ENCODE data around the gene CDKN2A.

The CDKN2A gene

GRCh38 chr9:21976334-21976875, 17.8 kb downstream of the CDKN2A start:
- Histone ChIP-seq H3K4me3 (ENCODE audit: low read depth, low read length) (peak overlapping the region; percentile 57; the same call in 1 of the 2 replicates), H3K9ac (ENCODE audit: low read length) (no peak overlapping the region), H3K27ac (ENCODE audit: low read depth, low read length) (no peak overlapping the region), H3K4me1 (ENCODE audit: control insufficient read depth, insufficient read depth, low read length) (0 out of 2 replicates have a peak, but pooled peaks cover 7% of the 10 kb centered on the region), H3K36me3 (ENCODE audit: control insufficient read depth, insufficient read depth, low read length) (no peaks in the 10 kb centered on the region), H3K9me3 (ENCODE audit: control insufficient read depth, insufficient read depth, low read depth, low read length) (no peaks in the 10 kb centered on the region), H3K27me3 (ENCODE audit: control insufficient read depth, insufficient read depth, low read length) (peaks cover 96% of the 10 kb centered on the region)

- Histone ChIP-seq H3K27me3 (ENCODE audit: control insufficient read depth, insufficient read depth, low read length) (peaks cover 100% of the 10 kb centered on the region), H3K36me3 (ENCODE audit: control insufficient read depth, insufficient read depth, low read length) (no peaks in the 10 kb centered on the region), H3K4me1 (ENCODE audit: control insufficient read depth, insufficient read depth, low read length) (peaks cover 17% of the 10 kb centered on the region; the same call in 1 of the 2 replicates), H3K27ac (ENCODE audit: low read depth, low read length) (no peak overlapping the region), H3K9me3 (ENCODE audit: control insufficient read depth, insufficient read depth, low read depth, low read length) (no peaks in the 10 kb centered on the region), H3K4me3 (ENCODE audit: low read depth, low read length) (peak overlapping the region; percentile 57), H3K9ac (ENCODE audit: low read length) (peak overlapping the region; percentile 6)
Measured at GRCh38 chr9:21974722-21975409, 19.3 kb downstream of the CDKN2A start.

- H3K27ac ChIP-seq (ENCODE audit: low read depth, low read length), result no peak overlapping the region
- peak overlapping the region; percentile 57 for H3K4me3 ChIP-seq (ENCODE audit: low read depth, low read length)
- H3K9ac ChIP-seq (ENCODE audit: low read length), result peak overlapping the region; percentile 6
- H3K9me3 ChIP-seq (ENCODE audit: control insufficient read depth, insufficient read depth, low read depth, low read length), result no peaks in the 10 kb centered on the region
- no peaks in the 10 kb centered on the region for H3K36me3 ChIP-seq (ENCODE audit: control insufficient read depth, insufficient read depth, low read length)
- H3K4me1 ChIP-seq (ENCODE audit: control insufficient read depth, insufficient read depth, low read length), result peaks cover 19% of the 10 kb centered on the region; the same call in 1 of the 2 replicates
- H3K27me3 ChIP-seq (ENCODE audit: control insufficient read depth, insufficient read depth, low read length), result peaks cover 100% of the 10 kb centered on the region
Measured at GRCh38 chr9:21974343-21974721, 19.9 kb downstream of the CDKN2A start.

- H3K9ac ChIP-seq (ENCODE audit: low read length), result no peak overlapping the region
- H3K27ac ChIP-seq (ENCODE audit: low read depth, low read length), result no peak overlapping the region
- no peak overlapping the region for H3K4me3 ChIP-seq (ENCODE audit: low read depth, low read length)
- peaks cover 33% of the 10 kb centered on the region for H3K4me1 ChIP-seq (ENCODE audit: control insufficient read depth, insufficient read depth, low read length)
- H3K9me3 ChIP-seq (ENCODE audit: control insufficient read depth, insufficient read depth, low read depth, low read length), result no peaks in the 10 kb centered on the region
- H3K27me3 ChIP-seq (ENCODE audit: control insufficient read depth, insufficient read depth, low read length), result peaks cover 100% of the 10 kb centered on the region
- no peaks in the 10 kb centered on the region for H3K36me3 ChIP-seq (ENCODE audit: control insufficient read depth, insufficient read depth, low read length)
Measured at GRCh38 chr9:21972361-21972760, 21.8 kb downstream of the CDKN2A start.

- peak overlapping the region; percentile 46 for H3K4me3 ChIP-seq (ENCODE audit: low read depth, low read length)
- peaks cover 100% of the 10 kb centered on the region for H3K27me3 ChIP-seq (ENCODE audit: control insufficient read depth, insufficient read depth, low read length)
Measured at GRCh38 chr9:21970800-21971640, 23.2 kb downstream of the CDKN2A start.

GRCh38 chr9:21969951-21970799, 24.0 kb downstream of the CDKN2A start:
- H3K27me3 ChIP-seq (ENCODE audit: control insufficient read depth, insufficient read depth, low read length), result peaks cover 100% of the 10 kb centered on the region
- H3K4me1 ChIP-seq (ENCODE audit: control insufficient read depth, insufficient read depth, low read length), result peaks cover 39% of the 10 kb centered on the region
- no peak overlapping the region for H3K9ac ChIP-seq (ENCODE audit: low read length)
- no peaks in the 10 kb centered on the region for H3K9me3 ChIP-seq (ENCODE audit: control insufficient read depth, insufficient read depth, low read depth, low read length)
- H3K36me3 ChIP-seq (ENCODE audit: control insufficient read depth, insufficient read depth, low read length), result no peaks in the 10 kb centered on the region
- H3K4me3 ChIP-seq (ENCODE audit: low read depth, low read length), result peak overlapping the region; percentile 46
- no peak overlapping the region for H3K27ac ChIP-seq (ENCODE audit: low read depth, low read length)

More at GRCh38 chr9:21970800-21971640, 23.2 kb downstream of the CDKN2A start:
- Histone ChIP-seq H3K4me1 (ENCODE audit: control insufficient read depth, insufficient read depth, low read length) (peaks cover 39% of the 10 kb centered on the region), H3K9me3 (ENCODE audit: control insufficient read depth, insufficient read depth, low read depth, low read length) (no peaks in the 10 kb centered on the region), H3K9ac (ENCODE audit: low read length) (no peak overlapping the region), H3K36me3 (ENCODE audit: control insufficient read depth, insufficient read depth, low read length) (no peaks in the 10 kb centered on the region), H3K27ac (ENCODE audit: low read depth, low read length) (no peak overlapping the region)

- H3K36me3 ChIP-seq (ENCODE audit: control insufficient read depth, insufficient read depth, low read length), result no peaks in the 10 kb centered on the region
- H3K27ac ChIP-seq (ENCODE audit: low read depth, low read length), result no peak overlapping the region
- H3K9me3 ChIP-seq (ENCODE audit: control insufficient read depth, insufficient read depth, low read depth, low read length), result no peaks in the 10 kb centered on the region
- peaks cover 43% of the 10 kb centered on the region for H3K4me1 ChIP-seq (ENCODE audit: control insufficient read depth, insufficient read depth, low read length)
- H3K4me3 ChIP-seq (ENCODE audit: low read depth, low read length), result peak overlapping the region; percentile 34
- H3K27me3 ChIP-seq (ENCODE audit: control insufficient read depth, insufficient read depth, low read length), result peaks cover 100% of the 10 kb centered on the region
- H3K9ac ChIP-seq (ENCODE audit: low read length), result no peak overlapping the region
Measured at GRCh38 chr9:21969011-21969940, 24.9 kb downstream of the CDKN2A start.

- no peaks in the 10 kb centered on the region for H3K36me3 ChIP-seq (ENCODE audit: control insufficient read depth, insufficient read depth, low read length)
- H3K27ac ChIP-seq (ENCODE audit: low read depth, low read length), result no peak overlapping the region
- H3K27me3 ChIP-seq (ENCODE audit: control insufficient read depth, insufficient read depth, low read length), result peaks cover 100% of the 10 kb centered on the region
- peak overlapping the region; percentile 34 for H3K4me3 ChIP-seq (ENCODE audit: low read depth, low read length)
- H3K9ac ChIP-seq (ENCODE audit: low read length), result no peak overlapping the region
- H3K4me1 ChIP-seq (ENCODE audit: control insufficient read depth, insufficient read depth, low read length), result peaks cover 43% of the 10 kb centered on the region
- H3K9me3 ChIP-seq (ENCODE audit: control insufficient read depth, insufficient read depth, low read depth, low read length), result no peaks in the 10 kb centered on the region
Measured at GRCh38 chr9:21968331-21969010, 25.7 kb downstream of the CDKN2A start.

GRCh38 chr9:21967702-21968101, 26.5 kb downstream of the CDKN2A start:
- Histone ChIP-seq H3K27me3 (ENCODE audit: control insufficient read depth, insufficient read depth, low read length) (peaks cover 100% of the 10 kb centered on the region), H3K36me3 (ENCODE audit: control insufficient read depth, insufficient read depth, low read length) (no peaks in the 10 kb centered on the region), H3K9ac (ENCODE audit: low read length) (no peak overlapping the region), H3K27ac (ENCODE audit: low read depth, low read length) (no peak overlapping the region), H3K4me1 (ENCODE audit: control insufficient read depth, insufficient read depth, low read length) (peaks cover 43% of the 10 kb centered on the region), H3K4me3 (ENCODE audit: low read depth, low read length) (peak overlapping the region; percentile 34; the same call in 1 of the 2 replicates), H3K9me3 (ENCODE audit: control insufficient read depth, insufficient read depth, low read depth, low read length) (no peaks in the 10 kb centered on the region)
